DOHH2 (cell line): ENCODE results near the gene VAV2.

ENCODE experiments used
- H3F3A ChIP-seq: fragments of 200-600 bp; sonication (generic), shearing (Covaris generic); 2 replicates; pipeline ENCODE4 v1.6.0; 2016; ENCODE audit warnings: antibody characterized with exemption, mild to moderate bottlenecking; ENCODE audit not compliant: control insufficient read depth, insufficient read depth
- H3K27ac ChIP-seq: fragments of 200-600 bp; sonication (generic); 2 replicates; pipeline ENCODE4 v1.5.1; 2014; ENCODE audit warnings: low read depth, mild to moderate bottlenecking, low read length, moderate library complexity
- H3K27me3 ChIP-seq: fragments of 200-600 bp; sonication (generic); 2 replicates; pipeline ENCODE4 v1.6.1; 2014; ENCODE audit warnings: mild to moderate bottlenecking, low read length, mixed read lengths; ENCODE audit not compliant: control insufficient read depth
- H3K36me3 ChIP-seq: fragments of 200-600 bp; sonication (generic); 2 replicates; pipeline ENCODE4 v1.6.1; 2014; ENCODE audit warnings: mild to moderate bottlenecking, low read length, moderate library complexity, mixed read lengths; ENCODE audit not compliant: control insufficient read depth
- H3K4me1 ChIP-seq: fragments of 200-600 bp; sonication (generic); 2 replicates; pipeline ENCODE4 v1.6.1; 2014; ENCODE audit warnings: mild to moderate bottlenecking, low read length, mixed read lengths; ENCODE audit not compliant: control insufficient read depth
- H3K4me2 ChIP-seq: fragments of 200-600 bp; sonication (generic); 2 replicates; pipeline ENCODE4 v1.6.0; 2014; ENCODE audit warnings: mild to moderate bottlenecking, low read length, moderate library complexity
- H3K4me3 ChIP-seq: fragments of 200-600 bp; sonication (generic); 2 replicates; pipeline ENCODE4 v1.5.1; 2014; ENCODE audit warnings: mild to moderate bottlenecking, low read length, mixed read lengths
- H3K79me2 ChIP-seq: fragments of 200-600 bp; sonication (generic); 2 replicates; pipeline ENCODE4 v1.6.1; 2014; ENCODE audit warnings: mild to moderate bottlenecking, low read length, mixed read lengths; ENCODE audit not compliant: control insufficient read depth
- H3K9me2 ChIP-seq: fragments of 200-600 bp; sonication (generic); replicated peaks from 2 replicates; pipeline ENCODE4 v1.6.1; 2014; ENCODE audit warnings: mild to moderate bottlenecking, low read length, mixed read lengths; ENCODE audit not compliant: control insufficient read depth
- H3K9me3 ChIP-seq: fragments of 200-600 bp; sonication (generic); 2 replicates; pipeline ENCODE4 v1.6.1; 2014; ENCODE audit warnings: antibody characterized with exemption, low read length, mixed read lengths; ENCODE audit not compliant: control insufficient read depth, insufficient read depth
- H4K20me1 ChIP-seq: fragments of 200-600 bp; sonication (generic); 2 replicates; pipeline ENCODE4 v1.6.0; 2014; ENCODE audit warnings: low read depth, mild to moderate bottlenecking, antibody characterized with exemption, low read length, moderate library complexity; ENCODE audit not compliant: control insufficient read depth, insufficient read depth
- CTCF ChIP-seq: fragments of 200-600 bp; sonication (generic); IDR thresholded peaks from one replicate; pipeline ENCODE4 v1.5.1; 2014; ENCODE audit warnings: antibody characterized with exemption, mild to moderate bottlenecking, low read depth, low read length; ENCODE audit not compliant: poor library complexity, severe bottlenecking
- EZH2phosphoT487 ChIP-seq: fragments of 200-600 bp; sonication (generic); IDR thresholded peaks from 2 replicates; pipeline ENCODE4 v1.6.1; 2017; ENCODE audit warnings: borderline replicate concordance, mild to moderate bottlenecking, antibody characterized with exemption, low read length, moderate library complexity, mixed read lengths

Gene VAV2

GRCh38 chr9:133874060-133874657 lies 118.0 kb downstream of the VAV2 start:
- Histone ChIP-seq H4K20me1 (peaks cover 5% of the 10 kb centered on the region), H3K4me1 (peaks cover 8% of the 10 kb centered on the region), H3K4me3 (no peak overlapping the region)

GRCh38 chr9:133873461-133873891 lies 118.6 kb downstream of the VAV2 start:
- Histone ChIP-seq H3K27ac (no peak overlapping the region), H3K9me3 (no peaks in the 10 kb centered on the region), H4K20me1 (peaks cover 3% of the 10 kb centered on the region; the same call in 1 of the 2 replicates), H3K79me2 (peaks cover 24% of the 10 kb centered on the region), H3K4me2 (no peak overlapping the region), H3F3A (no peaks in the 10 kb centered on the region), H3K4me3 (no peak overlapping the region), H3K9me2 (no peaks in the 10 kb centered on the region), H3K27me3 (no peaks in the 10 kb centered on the region), H3K4me1 (peaks cover 8% of the 10 kb centered on the region), H3K36me3 (no peaks in the 10 kb centered on the region)
- TF ChIP-seq EZH2phosphoT487 (no peak), CTCF (no peak)

More at GRCh38 chr9:133874060-133874657, 118.0 kb downstream of the VAV2 start:
- H3K9me2 ChIP-seq, result no peaks in the 10 kb centered on the region
- peaks cover 21% of the 10 kb centered on the region for H3K79me2 ChIP-seq
- TF ChIP-seq CTCF (no peak), EZH2phosphoT487 (no peak)
- H3F3A ChIP-seq, result no peaks in the 10 kb centered on the region
- H3K4me2 ChIP-seq, result no peak overlapping the region
- H3K27me3 ChIP-seq, result no peaks in the 10 kb centered on the region
- no peaks in the 10 kb centered on the region for H3K36me3 ChIP-seq
- H3K9me3 ChIP-seq, result no peaks in the 10 kb centered on the region
- H3K27ac ChIP-seq, result no peak overlapping the region

- no peaks in the 10 kb centered on the region for H3F3A ChIP-seq
- no peak overlapping the region for H3K4me2 ChIP-seq
- no peak overlapping the region for H3K4me3 ChIP-seq
- H3K27ac ChIP-seq, result no peak overlapping the region
- no peaks in the 10 kb centered on the region for H3K9me3 ChIP-seq
- no peaks in the 10 kb centered on the region for H3K27me3 ChIP-seq
- H3K4me1 ChIP-seq, result peaks cover 8% of the 10 kb centered on the region
- H3K79me2 ChIP-seq, result peaks cover 29% of the 10 kb centered on the region
- no peaks in the 10 kb centered on the region for H3K36me3 ChIP-seq
- H3K9me2 ChIP-seq, result no peaks in the 10 kb centered on the region
- H4K20me1 ChIP-seq, result peaks cover 3% of the 10 kb centered on the region; the same call in 1 of the 2 replicates
- no peak for TF ChIP-seq CTCF
- no peak for TF ChIP-seq EZH2phosphoT487
Measured at GRCh38 chr9:133873009-133873408, 119.1 kb downstream of the VAV2 start.
